ENCODE results near the gene TTC39B. TPM values are rescaled to one million over a fixed set of nuclear protein-coding genes. Genes with fewer than 3 reads are reported as not detected.

The TTC39B gene
- total RNA-seq, 2 experiments from 2014 or later = 0.06 TPM; not detected in 1

DNA sequence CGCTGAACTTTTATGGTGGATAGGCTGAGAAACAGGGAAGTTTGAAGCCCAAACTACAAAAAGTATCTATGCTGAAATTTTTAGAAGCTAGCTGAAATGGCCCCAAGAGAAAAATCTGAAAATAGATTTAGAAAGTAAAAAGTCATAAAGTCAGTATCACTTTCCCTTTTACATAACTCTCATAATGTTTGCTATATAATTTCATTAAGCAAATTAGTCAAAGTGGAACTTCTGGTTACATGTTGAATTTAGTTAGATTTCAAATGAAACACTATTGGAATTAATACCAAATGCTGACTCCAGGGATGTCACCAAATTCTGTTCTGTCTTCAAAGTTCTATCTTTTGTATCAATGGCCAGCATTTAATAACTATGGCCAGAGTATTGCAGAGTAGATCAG is 126.9 kb downstream of the TTC39B start:
- ChIA-PET POLR2A (no interaction called here), CTCF (ENCODE audit: unreplicated experiment) (no interaction called here)
- no peak for DNase-seq (ENCODE audit: low spot score)
- H3K9me2 ChIP-seq (ENCODE audit: insufficient read depth, low read length) = no peaks in the 10 kb centered on the region
- no peak overlapping the region for H3K27ac ChIP-seq (ENCODE audit: low read depth, low read length, poor library complexity, severe bottlenecking)
- BruUV-seq (replicated peaks) = no TSS peak
- no peaks in the 10 kb centered on the region for H3K4me1 ChIP-seq (ENCODE audit: insufficient read depth, low read length, poor library complexity, severe bottlenecking)
- H3K79me2 ChIP-seq (ENCODE audit: insufficient read depth, low read depth, low read length) = no peaks in the 10 kb centered on the region
- intact Hi-C loops (cut with micrococcal nuclease; ENCODE audit: unreplicated experiment) = no loop called here
- no peak for TF ChIP-seq EZH2phosphoT487 (IDR thresholded peaks at IDR 0.05; ENCODE audit: borderline replicate concordance, low read depth, low read length)
- TF ChIP-seq CTCF (conservative IDR thresholded peaks at IDR 0.05; ENCODE audit: low read length) = no peak
- H3K4me2 ChIP-seq (ENCODE audit: low read length) = no peak overlapping the region
- H3K36me3 ChIP-seq (ENCODE audit: insufficient read depth, low read length) = no peaks in the 10 kb centered on the region
- no peaks in the 10 kb centered on the region for H4K20me1 ChIP-seq (ENCODE audit: insufficient read depth, low read length)
- no peaks in the 10 kb centered on the region for H3K9me3 ChIP-seq (ENCODE audit: low read length)
- no peak overlapping the region for H3K4me3 ChIP-seq (ENCODE audit: low read depth, low read length, poor library complexity, severe bottlenecking)
- H2AFZ ChIP-seq (ENCODE audit: low read length) = no peak overlapping the region

- Histone ChIP-seq H3K9me3 (ENCODE audit: low read length) (no peaks in the 10 kb centered on the region), H2AFZ (ENCODE audit: low read length) (no peak overlapping the region), H3K27ac (ENCODE audit: low read depth, low read length, poor library complexity, severe bottlenecking) (no peak overlapping the region), H3K9me2 (ENCODE audit: insufficient read depth, low read length) (no peaks in the 10 kb centered on the region), H4K20me1 (ENCODE audit: insufficient read depth, low read length) (no peaks in the 10 kb centered on the region), H3K79me2 (ENCODE audit: insufficient read depth, low read depth, low read length) (no peaks in the 10 kb centered on the region), H3K4me2 (ENCODE audit: low read length) (no peak overlapping the region), H3K4me1 (ENCODE audit: insufficient read depth, low read length, poor library complexity, severe bottlenecking) (no peaks in the 10 kb centered on the region), H3K4me3 (ENCODE audit: low read depth, low read length, poor library complexity, severe bottlenecking) (no peak overlapping the region), H3K36me3 (ENCODE audit: insufficient read depth, low read length) (no peaks in the 10 kb centered on the region)
- BruUV-seq (replicated peaks) = no TSS peak
- intact Hi-C loops (cut with micrococcal nuclease; ENCODE audit: unreplicated experiment) = no loop called here
- POLR2A ChIA-PET = no interaction called here
- CTCF ChIA-PET (ENCODE audit: unreplicated experiment) = no interaction called here
- no peak for TF ChIP-seq EZH2phosphoT487 (IDR thresholded peaks at IDR 0.05; ENCODE audit: borderline replicate concordance, low read depth, low read length)
- no peak for TF ChIP-seq CTCF (conservative IDR thresholded peaks at IDR 0.05; ENCODE audit: low read length)
- DNase-seq (ENCODE audit: low spot score) = no peak
Measured at GRCh38 chr9:15178631-15179030, 128.4 kb downstream of the TTC39B start.

GRCh38 chr9:15176836-15177235 is 130.2 kb downstream of the TTC39B start:
- Histone ChIP-seq H3K36me3 (ENCODE audit: insufficient read depth, low read length) (no peaks in the 10 kb centered on the region), H3K79me2 (ENCODE audit: insufficient read depth, low read depth, low read length) (no peaks in the 10 kb centered on the region), H4K20me1 (ENCODE audit: insufficient read depth, low read length) (no peaks in the 10 kb centered on the region), H3K9me3 (ENCODE audit: low read length) (no peaks in the 10 kb centered on the region), H3K9me2 (ENCODE audit: insufficient read depth, low read length) (no peaks in the 10 kb centered on the region), H3K4me1 (ENCODE audit: insufficient read depth, low read length, poor library complexity, severe bottlenecking) (no peaks in the 10 kb centered on the region), H3K27ac (ENCODE audit: low read depth, low read length, poor library complexity, severe bottlenecking) (no peak overlapping the region), H3K4me3 (ENCODE audit: low read depth, low read length, poor library complexity, severe bottlenecking) (no peak overlapping the region), H3K4me2 (ENCODE audit: low read length) (no peak overlapping the region), H2AFZ (ENCODE audit: low read length) (no peak overlapping the region)
- intact Hi-C loops (cut with micrococcal nuclease; ENCODE audit: unreplicated experiment) = no loop called here
- ChIA-PET POLR2A (interaction anchor here (0.6 kb wide), 1 partner anchor 239 kb away, joined by 3 read pairs; no protein-coding TSS in a partner anchor), CTCF (ENCODE audit: unreplicated experiment) (no interaction called here)
- TF ChIP-seq EZH2phosphoT487 (IDR thresholded peaks at IDR 0.05; ENCODE audit: borderline replicate concordance, low read depth, low read length) = no peak
- no peak for TF ChIP-seq CTCF (conservative IDR thresholded peaks at IDR 0.05; ENCODE audit: low read length)
- BruUV-seq (replicated peaks) = no TSS peak
- DNase-seq (ENCODE audit: low spot score) = no peak

Measured in OCI-LY7 (cell line).